HG03103 (cell line): ENCODE results near the gene DNAJA2.
A peak's percentile ranks its signal among the peaks of the same experiment; 100 is the strongest.
"Not testable (repeated sequence)": the region's sequence is repeated elsewhere in the genome, so short reads cannot be mapped to it uniquely, and the experiment has no call there.

Source experiments
- ATAC-seq: cut with Tn5 transposase; IDR thresholded peaks from one replicate; pipeline ENCODE4 v1.9.1; 2021; ENCODE audit warnings: low read depth; ENCODE audit not compliant: unreplicated experiment

The DNAJA2 gene

GRCh38 chr16:46975908-46976470 is 2.5 kb upstream of the DNAJA2 start:
- no peak for ATAC-seq

- no peak for ATAC-seq
These were observed 1.7 kb upstream of the DNAJA2 start for GRCh38 chr16:46975165-46975564.

GRCh38 chr16:46974352-46974751 is 878 bp upstream of the DNAJA2 start:
- no peak for ATAC-seq

- no peak for ATAC-seq
These were observed 486 bp upstream of the DNAJA2 start for GRCh38 chr16:46973996-46974324.

GRCh38 chr16:46972429-46973206 is 856 bp downstream of the DNAJA2 start:
- ATAC-seq = peak; percentile 33

- no peak for ATAC-seq
These were observed 2.2 kb downstream of the DNAJA2 start for GRCh38 chr16:46971271-46971670.

GRCh38 chr16:46970089-46970488 is 3.4 kb downstream of the DNAJA2 start:
- ATAC-seq = no peak

GRCh38 chr16:46968063-46968435 is 5.4 kb downstream of the DNAJA2 start:
- no peak for ATAC-seq

GRCh38 chr16:46962629-46963028 is 10.8 kb downstream of the DNAJA2 start:
- ATAC-seq = no peak

GRCh38 chr16:46961373-46962353 is 11.8 kb downstream of the DNAJA2 start:
- ATAC-seq = no peak

GRCh38 chr16:46954562-46954961 is 18.9 kb downstream of the DNAJA2 start:
- no peak for ATAC-seq

GRCh38 chr16:46950009-46950408 is 23.5 kb downstream of the DNAJA2 start:
- ATAC-seq = no peak

- no peak for ATAC-seq
These were observed 24.1 kb downstream of the DNAJA2 start for GRCh38 chr16:46949241-46949892.

- ATAC-seq = no peak
These were observed 24.8 kb downstream of the DNAJA2 start for GRCh38 chr16:46948548-46949166.

GRCh38 chr16:46947900-46948547 is 25.4 kb downstream of the DNAJA2 start:
- ATAC-seq = peak; percentile 70

GRCh38 chr16:46944713-46945112 is 28.8 kb downstream of the DNAJA2 start:
- not testable (repeated sequence) for ATAC-seq

GRCh38 chr16:46937536-46937935 is 35.9 kb downstream of the DNAJA2 start:
- ATAC-seq = no peak

- ATAC-seq = no peak
These were observed 40.7 kb downstream of the DNAJA2 start for GRCh38 chr16:46932802-46933201.

GRCh38 chr16:46930861-46931260 is 42.6 kb downstream of the DNAJA2 start:
- no peak for ATAC-seq
